NCI-H2227 (cell line): ENCODE results near the gene ACVR1B.

Source experiments
- DNase-seq: peaks from one replicate; lab custom pipeline; 2025; ENCODE audit not compliant: unreplicated experiment; lab: John Stamatoyannopoulos, UW

ACVR1B gene

GRCh38 chr12:52042706-52043385, 91.3 kb downstream of the ACVR1B start:
- DNase-seq = no peak

- DNase-seq = no peak
These were observed 92.1 kb downstream of the ACVR1B start for GRCh38 chr12:52043386-52044212.

GRCh38 chr12:52044292-52044983, 92.9 kb downstream of the ACVR1B start:
- DNase-seq = no peak

DNA sequence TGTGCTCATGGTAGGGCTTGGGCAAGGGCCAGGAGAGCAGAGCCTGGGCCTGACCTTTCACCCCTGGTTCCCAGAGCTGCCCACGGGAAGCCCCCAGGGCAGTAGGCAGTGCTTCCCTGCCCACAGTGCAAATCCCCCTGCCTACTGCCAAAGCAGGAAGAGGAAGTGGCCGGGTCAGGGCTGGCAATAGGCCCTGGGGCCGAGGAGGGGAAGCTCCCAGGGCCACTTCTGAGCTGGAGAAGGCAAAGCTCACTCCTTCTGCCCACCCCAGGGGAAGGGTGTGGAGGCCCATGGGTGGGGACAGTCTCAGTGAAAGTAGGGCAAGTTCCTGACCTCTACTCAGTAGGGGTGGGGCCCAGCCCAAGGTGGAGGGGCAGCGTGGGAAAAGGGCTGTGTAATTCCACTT, 94.3 kb downstream of the ACVR1B start:
- no peak for DNase-seq
